SK-N-SH (cell line): ENCODE results near the gene A2ML1.

Source experiments
- EP300 ChIP-seq, 2 experiments: IDR thresholded peaks; 2 replicates each; pipeline versions ENCODE4 v1.4.0 to v1.6.1; 2012; ENCODE audit warnings: borderline replicate concordance in 1 of 2, low read depth in 1 of 2, low read length in 1 of 2
- JUND ChIP-seq: IDR thresholded peaks from 2 replicates; pipeline ENCODE4 v1.4.0; 2012
- RAD21 ChIP-seq: IDR thresholded peaks from 2 replicates; pipeline ENCODE4 v1.6.1; 2012; ENCODE audit warnings: mild to moderate bottlenecking, low read length
- RCOR1 ChIP-seq: fragments of 150-350 bp; IDR thresholded peaks from 2 replicates; pipeline ENCODE4 v1.6.1; 2017; ENCODE audit warnings: antibody characterized with exemption, low read length
- YY1 ChIP-seq: IDR thresholded peaks from 2 replicates; pipeline ENCODE4 v1.4.0; 2012; ENCODE audit warnings: low read depth, mild to moderate bottlenecking
- TF ChIP-seq, protein P1 (sequence below): IDR thresholded peaks from 2 replicates; pipeline ENCODE4 v1.6.1; 2012; ENCODE audit warnings: mild to moderate bottlenecking, low read depth, low read length, moderate library complexity
- TF ChIP-seq, protein P2 (sequence below): fragments of 200-600 bp; sonication (generic); IDR thresholded peaks from 2 replicates; pipeline ENCODE4 v1.6.1; 2017; ENCODE audit warnings: antibody characterized with exemption, mild to moderate bottlenecking, moderate library complexity
- TF ChIP-seq, protein P3 (sequence below): IDR thresholded peaks from 2 replicates; pipeline ENCODE4; 2012

GRCh38 chr12:8840938-8841633 is 18.7 kb downstream of the A2ML1 start:
- TF ChIP-seq EP300 (IDR thresholded peaks at IDR 0.05; ENCODE audit: borderline replicate concordance in 1 of 2, low read depth in 1 of 2, low read length in 1 of 2) (no peak), RAD21 (no peak), YY1 (no peak), JUND (no peak), RCOR1 (no peak)
- TF ChIP-seq, protein P1, sequence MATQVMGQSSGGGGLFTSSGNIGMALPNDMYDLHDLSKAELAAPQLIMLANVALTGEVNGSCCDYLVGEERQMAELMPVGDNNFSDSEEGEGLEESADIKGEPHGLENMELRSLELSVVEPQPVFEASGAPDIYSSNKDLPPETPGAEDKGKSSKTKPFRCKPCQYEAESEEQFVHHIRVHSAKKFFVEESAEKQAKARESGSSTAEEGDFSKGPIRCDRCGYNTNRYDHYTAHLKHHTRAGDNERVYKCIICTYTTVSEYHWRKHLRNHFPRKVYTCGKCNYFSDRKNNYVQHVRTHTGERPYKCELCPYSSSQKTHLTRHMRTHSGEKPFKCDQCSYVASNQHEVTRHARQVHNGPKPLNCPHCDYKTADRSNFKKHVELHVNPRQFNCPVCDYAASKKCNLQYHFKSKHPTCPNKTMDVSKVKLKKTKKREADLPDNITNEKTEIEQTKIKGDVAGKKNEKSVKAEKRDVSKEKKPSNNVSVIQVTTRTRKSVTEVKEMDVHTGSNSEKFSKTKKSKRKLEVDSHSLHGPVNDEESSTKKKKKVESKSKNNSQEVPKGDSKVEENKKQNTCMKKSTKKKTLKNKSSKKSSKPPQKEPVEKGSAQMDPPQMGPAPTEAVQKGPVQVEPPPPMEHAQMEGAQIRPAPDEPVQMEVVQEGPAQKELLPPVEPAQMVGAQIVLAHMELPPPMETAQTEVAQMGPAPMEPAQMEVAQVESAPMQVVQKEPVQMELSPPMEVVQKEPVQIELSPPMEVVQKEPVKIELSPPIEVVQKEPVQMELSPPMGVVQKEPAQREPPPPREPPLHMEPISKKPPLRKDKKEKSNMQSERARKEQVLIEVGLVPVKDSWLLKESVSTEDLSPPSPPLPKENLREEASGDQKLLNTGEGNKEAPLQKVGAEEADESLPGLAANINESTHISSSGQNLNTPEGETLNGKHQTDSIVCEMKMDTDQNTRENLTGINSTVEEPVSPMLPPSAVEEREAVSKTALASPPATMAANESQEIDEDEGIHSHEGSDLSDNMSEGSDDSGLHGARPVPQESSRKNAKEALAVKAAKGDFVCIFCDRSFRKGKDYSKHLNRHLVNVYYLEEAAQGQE: no peak
- TF ChIP-seq, protein P2, sequence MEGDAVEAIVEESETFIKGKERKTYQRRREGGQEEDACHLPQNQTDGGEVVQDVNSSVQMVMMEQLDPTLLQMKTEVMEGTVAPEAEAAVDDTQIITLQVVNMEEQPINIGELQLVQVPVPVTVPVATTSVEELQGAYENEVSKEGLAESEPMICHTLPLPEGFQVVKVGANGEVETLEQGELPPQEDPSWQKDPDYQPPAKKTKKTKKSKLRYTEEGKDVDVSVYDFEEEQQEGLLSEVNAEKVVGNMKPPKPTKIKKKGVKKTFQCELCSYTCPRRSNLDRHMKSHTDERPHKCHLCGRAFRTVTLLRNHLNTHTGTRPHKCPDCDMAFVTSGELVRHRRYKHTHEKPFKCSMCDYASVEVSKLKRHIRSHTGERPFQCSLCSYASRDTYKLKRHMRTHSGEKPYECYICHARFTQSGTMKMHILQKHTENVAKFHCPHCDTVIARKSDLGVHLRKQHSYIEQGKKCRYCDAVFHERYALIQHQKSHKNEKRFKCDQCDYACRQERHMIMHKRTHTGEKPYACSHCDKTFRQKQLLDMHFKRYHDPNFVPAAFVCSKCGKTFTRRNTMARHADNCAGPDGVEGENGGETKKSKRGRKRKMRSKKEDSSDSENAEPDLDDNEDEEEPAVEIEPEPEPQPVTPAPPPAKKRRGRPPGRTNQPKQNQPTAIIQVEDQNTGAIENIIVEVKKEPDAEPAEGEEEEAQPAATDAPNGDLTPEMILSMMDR: no peak
- TF ChIP-seq, protein P3, sequence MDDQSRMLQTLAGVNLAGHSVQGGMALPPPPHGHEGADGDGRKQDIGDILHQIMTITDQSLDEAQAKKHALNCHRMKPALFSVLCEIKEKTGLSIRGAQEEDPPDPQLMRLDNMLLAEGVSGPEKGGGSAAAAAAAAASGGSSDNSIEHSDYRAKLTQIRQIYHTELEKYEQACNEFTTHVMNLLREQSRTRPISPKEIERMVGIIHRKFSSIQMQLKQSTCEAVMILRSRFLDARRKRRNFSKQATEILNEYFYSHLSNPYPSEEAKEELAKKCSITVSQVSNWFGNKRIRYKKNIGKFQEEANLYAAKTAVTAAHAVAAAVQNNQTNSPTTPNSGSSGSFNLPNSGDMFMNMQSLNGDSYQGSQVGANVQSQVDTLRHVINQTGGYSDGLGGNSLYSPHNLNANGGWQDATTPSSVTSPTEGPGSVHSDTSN: no peak
